Activated CD4-positive, alpha-beta T cell treated with anti-CD3 and anti-CD28 coated beads for 4 hours (primary cell): ENCODE measurements around the gene CAMK2G.
"Not testable (repeated sequence)": the region's sequence is repeated elsewhere in the genome, so short reads cannot be mapped to it uniquely, and the experiment has no call there.

Experiments used
- DNase-seq, 2 donors: peaks; one replicate each; pipeline ENCODE4 v3.0.0-alpha.2; 2020

The CAMK2G gene

DNA sequence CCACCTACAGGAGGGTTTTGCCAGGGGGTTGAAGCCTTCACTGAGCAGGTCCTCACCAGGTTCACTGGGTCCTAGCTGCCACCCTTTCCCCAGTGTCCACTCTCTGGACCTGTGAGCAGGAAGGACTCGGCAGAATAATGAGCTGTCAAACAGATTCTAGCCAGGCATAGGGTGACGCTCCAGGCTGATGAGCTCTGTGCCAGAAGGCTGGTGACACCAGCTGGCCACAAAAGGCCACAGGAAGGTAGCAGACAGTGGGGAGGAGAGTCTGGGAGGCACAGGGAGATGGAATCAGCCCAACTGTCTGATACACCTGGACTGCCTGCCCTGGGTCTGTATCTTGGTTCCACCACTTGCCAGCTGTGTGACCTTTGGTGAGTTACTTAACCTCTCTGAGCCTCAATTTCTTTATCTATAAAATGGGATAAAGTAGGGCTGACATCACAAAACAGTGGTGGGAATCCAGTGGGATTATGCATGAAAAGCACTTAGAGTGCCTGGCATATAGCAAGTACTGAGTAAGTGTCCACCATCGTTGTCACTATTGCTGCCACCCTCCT, 36.3 kb downstream of the CAMK2G start:
- no peak for DNase-seq

GRCh38 chr10:73837072-73837471, 37.3 kb downstream of the CAMK2G start:
- DNase-seq = no peak

GRCh38 chr10:73836427-73836980, 37.9 kb downstream of the CAMK2G start:
- no peak for DNase-seq

DNA sequence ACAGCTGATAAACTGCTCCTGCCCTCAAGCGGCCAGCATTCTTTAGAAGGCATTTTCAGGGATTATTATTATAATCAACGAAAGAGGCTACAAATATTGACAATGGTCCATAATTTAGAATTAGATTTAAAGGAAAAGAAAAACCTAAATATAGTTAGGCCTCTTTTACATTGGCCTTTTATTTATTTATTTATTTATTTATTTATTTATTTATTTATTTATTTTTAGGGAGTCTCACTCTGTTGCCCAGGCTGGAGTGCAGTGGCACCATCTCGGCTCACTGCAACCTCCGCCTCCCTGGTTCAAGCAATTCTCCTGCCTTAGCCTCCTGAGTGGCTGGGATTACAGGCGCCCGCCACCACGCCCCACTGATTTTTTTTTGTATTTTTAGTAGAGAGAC, 45.3 kb downstream of the CAMK2G start:
- DNase-seq = not testable (repeated sequence)

GRCh38 chr10:73828161-73828560, 46.2 kb downstream of the CAMK2G start:
- DNase-seq = no peak

DNA sequence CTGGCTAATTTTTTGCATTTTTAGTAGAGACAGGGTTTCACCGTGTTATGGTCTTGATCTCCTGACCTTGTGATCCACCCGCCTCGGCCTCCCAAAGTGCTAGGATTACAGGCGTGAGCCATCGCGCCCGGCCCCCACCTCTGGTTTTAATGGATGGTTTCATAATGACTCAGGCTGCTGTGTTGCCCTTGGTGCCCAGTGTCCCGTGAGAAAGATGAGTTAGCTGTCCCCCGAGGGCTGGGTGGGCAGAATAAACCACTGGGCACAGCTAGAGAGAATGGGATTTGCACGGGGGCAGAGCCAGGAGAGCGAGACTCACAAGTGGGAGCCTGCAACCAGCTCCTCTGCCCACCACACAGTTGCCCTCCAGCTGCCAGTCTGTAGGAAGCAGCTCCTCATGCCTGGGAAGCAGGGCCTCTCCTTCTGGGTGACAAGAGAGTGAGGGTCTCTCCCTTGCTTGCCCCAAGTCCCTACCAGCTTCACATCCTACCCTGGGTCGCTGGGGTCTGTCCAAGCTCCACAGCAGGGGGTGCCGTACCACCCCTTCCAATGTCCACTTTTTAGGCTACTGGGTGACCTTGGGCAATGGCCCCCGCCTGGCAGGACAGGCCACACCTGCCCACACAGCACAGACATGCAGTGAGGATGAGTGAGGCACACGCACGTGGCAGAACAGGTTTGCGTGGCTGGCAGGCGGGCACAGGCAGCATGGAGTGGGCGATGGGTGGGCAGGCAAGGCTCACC, 46.8 kb downstream of the CAMK2G start:
- DNase-seq = no peak

DNA sequence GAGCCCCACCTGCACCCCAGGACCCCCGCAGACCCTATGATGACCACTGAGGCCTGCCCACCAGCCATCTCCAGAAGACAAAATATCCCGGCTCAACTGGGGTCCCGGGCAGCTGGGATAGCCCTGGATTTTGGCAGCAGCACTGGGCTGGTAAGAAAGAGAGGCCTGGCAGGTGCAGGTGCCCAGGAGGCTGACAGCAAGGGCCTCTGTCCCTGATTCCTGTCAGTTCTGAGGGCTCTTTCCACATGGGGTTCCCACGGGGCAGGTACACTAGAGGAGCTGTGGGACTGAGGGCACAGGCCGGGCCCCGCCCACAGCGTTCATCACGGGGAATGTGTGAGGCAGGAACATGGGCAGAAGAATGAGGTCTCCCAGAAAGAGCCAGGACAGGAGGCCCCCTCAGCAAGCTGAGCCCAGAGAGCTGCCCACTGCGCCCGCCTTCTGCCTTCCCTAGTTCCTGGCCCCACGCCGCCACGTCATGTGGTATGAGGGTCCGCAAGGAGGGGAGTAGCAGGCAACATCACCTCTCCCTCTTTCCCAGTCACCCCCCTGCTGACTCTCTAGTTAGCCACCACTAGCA, 50.1 kb downstream of the CAMK2G start:
- no peak for DNase-seq

GRCh38 chr10:73823391-73823790, 51.0 kb downstream of the CAMK2G start:
- no peak for DNase-seq

- no peak for DNase-seq
These were observed 54.8 kb downstream of the CAMK2G start for GRCh38 chr10:73819513-73820093.

DNA sequence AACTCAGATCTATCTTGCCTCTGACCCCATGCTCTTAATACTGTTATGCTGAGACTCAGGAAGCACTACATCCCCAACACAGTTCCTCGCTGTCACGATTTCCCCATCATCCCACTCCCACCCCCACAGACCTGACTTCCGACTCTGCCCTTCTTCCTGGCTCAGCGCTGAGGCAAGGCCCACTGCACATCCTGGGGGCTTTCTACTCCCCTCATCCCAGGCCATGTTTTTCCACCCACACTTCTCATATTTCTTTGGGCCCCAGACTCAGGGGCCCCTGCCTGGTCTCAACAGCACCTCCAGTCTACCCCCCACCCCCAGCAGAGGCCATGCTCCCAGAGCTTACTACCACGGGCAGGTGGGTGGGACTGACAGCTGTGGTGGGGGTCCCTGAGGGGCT, 55.3 kb downstream of the CAMK2G start:
- no peak for DNase-seq

GRCh38 chr10:73818402-73818801, 56.0 kb downstream of the CAMK2G start:
- DNase-seq = no peak

- DNase-seq = no peak
These were observed 56.5 kb downstream of the CAMK2G start for GRCh38 chr10:73817826-73818225.

DNA sequence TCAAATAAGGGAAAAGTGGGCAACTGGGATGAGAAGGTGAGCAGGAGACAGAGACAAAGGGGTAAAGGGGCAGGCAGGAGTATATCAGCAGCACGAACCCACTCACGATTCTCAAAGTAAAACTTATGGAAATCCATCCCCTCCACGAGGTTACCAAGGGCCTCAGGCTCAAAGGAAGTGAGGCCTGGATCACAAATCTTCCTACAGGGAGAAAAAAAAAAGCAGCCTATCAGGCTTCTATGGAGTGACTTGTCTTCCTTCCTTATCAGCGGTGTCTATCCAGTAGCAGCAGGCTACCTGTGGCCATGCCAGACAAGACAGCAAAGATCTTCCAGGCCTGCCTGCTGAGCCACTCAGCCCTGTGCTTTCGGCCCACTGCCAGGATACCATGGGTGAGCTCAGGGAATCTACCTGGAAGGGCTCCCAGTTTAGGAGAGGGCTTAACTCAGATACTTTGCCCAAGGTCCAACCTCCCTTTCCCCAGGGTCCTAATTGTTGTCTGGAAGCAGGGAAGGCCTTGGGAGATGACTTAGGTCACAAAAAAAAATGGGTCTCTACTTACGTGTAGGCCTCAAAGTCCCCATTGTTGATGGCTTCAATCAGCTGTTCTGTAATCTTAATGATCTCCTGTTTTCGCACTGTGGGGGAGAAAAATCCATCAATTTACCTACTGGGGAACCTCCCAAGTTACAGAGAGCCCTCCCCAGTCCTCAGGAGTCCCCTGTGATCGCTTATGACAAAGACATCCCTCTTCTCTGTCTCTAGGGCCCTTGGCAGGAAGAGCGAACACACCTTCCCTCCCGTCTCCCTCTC, 57.2 kb downstream of the CAMK2G start:
- DNase-seq = no peak

DNA sequence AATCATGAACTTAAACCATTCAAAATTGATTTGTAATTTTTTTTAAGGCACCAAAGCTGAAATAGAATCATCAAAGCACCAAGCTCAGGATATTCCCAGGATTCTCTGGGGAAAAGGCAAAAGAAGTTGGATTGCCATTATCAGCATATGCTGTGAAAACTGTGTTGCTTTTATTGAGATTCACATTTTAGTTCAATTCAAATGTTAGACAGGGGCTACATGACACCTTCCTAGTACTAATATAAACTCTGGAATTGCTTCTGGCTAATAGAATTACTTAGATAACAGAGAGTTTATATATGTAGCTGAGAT, 58.7 kb downstream of the CAMK2G start:
- DNase-seq = no peak

DNA sequence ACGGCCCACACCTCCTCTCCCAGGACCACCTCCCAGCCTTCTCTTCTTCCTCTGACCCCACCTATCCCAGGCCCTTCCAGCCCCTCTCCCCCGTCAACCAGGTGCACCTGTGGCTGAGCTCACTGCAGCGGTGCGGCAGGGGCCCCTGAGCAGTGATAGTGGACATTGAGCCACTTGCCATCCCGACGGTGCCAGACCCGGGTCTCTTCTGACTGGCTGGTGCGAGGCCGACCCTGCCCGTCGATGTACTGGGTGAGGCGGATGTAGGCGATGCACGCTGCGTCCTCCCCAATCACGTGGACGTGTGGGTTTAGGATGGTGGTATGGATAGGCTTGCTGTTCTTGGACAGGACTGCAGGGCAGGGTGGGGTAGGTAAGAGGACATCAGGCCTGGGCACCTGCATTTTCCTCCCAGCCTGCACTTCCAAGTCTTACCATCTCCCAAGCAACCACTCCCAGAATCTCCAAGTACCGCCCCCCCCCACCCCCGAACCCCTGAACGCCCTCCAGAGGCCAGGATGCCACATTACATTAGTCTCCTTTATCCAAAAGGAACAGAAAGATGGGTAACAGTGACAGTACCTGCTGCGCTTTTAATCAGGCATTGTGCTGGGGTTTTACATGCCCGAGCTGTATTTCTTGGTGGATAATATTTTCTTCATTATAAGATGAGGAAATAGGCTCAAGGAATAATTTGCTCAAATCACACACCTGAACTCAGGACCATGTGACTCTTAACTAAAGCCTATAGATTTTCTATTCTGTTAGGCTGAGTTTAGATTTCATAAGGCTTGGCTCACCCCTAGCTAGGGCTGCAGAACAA, 59.2 kb downstream of the CAMK2G start:
- DNase-seq = no peak

DNA sequence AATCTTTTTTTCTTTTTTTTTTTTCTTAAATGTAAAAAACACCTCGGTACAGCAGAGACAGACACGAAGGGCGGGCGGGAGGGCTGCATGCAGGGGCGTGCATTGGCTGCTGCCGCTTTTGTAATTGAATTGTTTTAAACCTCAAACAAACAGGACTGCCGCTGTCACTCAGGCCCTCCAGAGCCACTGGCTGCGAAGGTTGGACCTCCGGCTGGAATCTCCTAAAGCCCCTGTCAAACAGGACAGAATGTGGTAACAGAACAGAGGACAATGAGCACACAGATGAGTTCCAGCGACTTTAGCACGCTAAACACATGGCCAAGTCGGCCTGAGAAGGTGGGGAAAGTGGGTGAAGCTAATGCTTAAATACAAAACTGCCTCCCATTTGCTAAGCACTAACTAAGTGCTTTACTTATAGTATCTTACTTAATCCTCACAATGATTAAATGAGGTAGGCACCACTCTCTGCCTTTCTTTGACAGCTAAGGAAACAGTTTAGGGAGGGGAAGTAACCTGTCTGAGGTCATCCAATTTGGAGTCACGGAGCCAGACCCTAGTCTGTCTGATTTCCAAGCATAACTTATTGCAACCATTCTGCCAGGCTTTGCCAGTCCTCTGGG, 60.0 kb downstream of the CAMK2G start:
- no peak for DNase-seq

- no peak for DNase-seq
These were observed 61.0 kb downstream of the CAMK2G start for GRCh38 chr10:73813333-73813732.

GRCh38 chr10:73812657-73813056, 61.7 kb downstream of the CAMK2G start:
- no peak for DNase-seq

- DNase-seq = peak; percentile 45 to 59
These were observed 63.5 kb downstream of the CAMK2G start for GRCh38 chr10:73810735-73811465.

DNA sequence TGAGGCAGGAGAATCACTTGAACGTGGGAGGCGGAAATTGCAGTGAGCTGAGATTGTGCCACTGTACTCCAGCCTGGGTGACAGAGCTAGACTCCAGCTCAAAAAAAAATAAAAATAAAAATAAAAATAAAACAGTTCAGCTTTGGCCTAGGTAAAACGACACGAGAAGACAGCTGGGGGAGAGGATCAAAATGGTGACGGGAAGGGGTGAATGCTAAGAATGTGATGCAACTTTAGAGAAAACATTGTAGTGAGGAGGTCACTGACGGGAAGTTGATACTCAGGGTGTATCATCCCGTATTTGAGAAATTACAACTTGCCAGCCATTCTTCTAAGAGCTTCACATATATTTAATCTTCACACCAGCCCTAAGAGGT, 64.0 kb downstream of the CAMK2G start:
- DNase-seq = no peak
